HTERT RPE-1 (cell line): ENCODE measurements around the gene NDUFA13.
"Not testable (repeated sequence)": the region's sequence is repeated elsewhere in the genome, so short reads cannot be mapped to it uniquely, and the experiment has no call there.

Source experiments
- in situ Hi-C: fragments of 300-500 bp; cut with MboI; formaldehyde crosslinking; loops from 4 replicates; pipeline ENCODE4 v1.14.3; 2020; ENCODE audit warnings: low sequenced_read_pairs

The NDUFA13 gene

GRCh38 chr19:19515642-19516519, at the start of gene NDUFA13:
Gene NDUFA13 (plus strand): TSS chr19:19516225. CDS start chr19:19516239, 14 bp downstream.
- in situ Hi-C loops, result no loop called here

- in situ Hi-C loops, result no loop called here
These were observed 47.5 kb upstream of the NDUFA13 start for GRCh38 chr19:19468424-19469050.

GRCh38 chr19:19470579-19470978, 45.4 kb upstream of the NDUFA13 start:
- in situ Hi-C loops, result no loop called here

GRCh38 chr19:19471682-19472081, 44.3 kb upstream of the NDUFA13 start:
- in situ Hi-C loops, result no loop called here

GRCh38 chr19:19472106-19472505, 43.9 kb upstream of the NDUFA13 start:
- in situ Hi-C loops, result not testable (repeated sequence)

GRCh38 chr19:19475015-19475765, 40.8 kb upstream of the NDUFA13 start:
- in situ Hi-C loops, result no loop called here

- in situ Hi-C loops, result no loop called here
These were observed 39.9 kb upstream of the NDUFA13 start for GRCh38 chr19:19475849-19476828.

- in situ Hi-C loops, result no loop called here
These were observed 38.2 kb upstream of the NDUFA13 start for GRCh38 chr19:19477705-19478383.

GRCh38 chr19:19480688-19481087, 35.3 kb upstream of the NDUFA13 start:
- in situ Hi-C loops, result no loop called here

- in situ Hi-C loops, result no loop called here
These were observed 33.0 kb upstream of the NDUFA13 start for GRCh38 chr19:19482809-19483596.

GRCh38 chr19:19485161-19485997, 30.6 kb upstream of the NDUFA13 start:
- in situ Hi-C loops, result no loop called here

GRCh38 chr19:19485998-19486290, 30.1 kb upstream of the NDUFA13 start:
- in situ Hi-C loops, result no loop called here

- in situ Hi-C loops, result no loop called here
These were observed 29.5 kb upstream of the NDUFA13 start for GRCh38 chr19:19486343-19487076.

- in situ Hi-C loops, result no loop called here
These were observed 28.7 kb upstream of the NDUFA13 start for GRCh38 chr19:19487077-19487949.

GRCh38 chr19:19487950-19488874, 27.8 kb upstream of the NDUFA13 start:
- in situ Hi-C loops, result no loop called here
